Activated CD8-positive, alpha-beta memory T cell treated with anti-CD3 and anti-CD28 coated beads, Interleukin-2, amount 50 U/mL, for 1 hour (primary cell): ENCODE results near the gene NKD2.

Experiments used
- DNase-seq: peaks from one replicate; pipeline ENCODE4 v3.0.0-alpha.2; 2020; ENCODE audit errors: extremely low read depth

The NKD2 gene

DNA sequence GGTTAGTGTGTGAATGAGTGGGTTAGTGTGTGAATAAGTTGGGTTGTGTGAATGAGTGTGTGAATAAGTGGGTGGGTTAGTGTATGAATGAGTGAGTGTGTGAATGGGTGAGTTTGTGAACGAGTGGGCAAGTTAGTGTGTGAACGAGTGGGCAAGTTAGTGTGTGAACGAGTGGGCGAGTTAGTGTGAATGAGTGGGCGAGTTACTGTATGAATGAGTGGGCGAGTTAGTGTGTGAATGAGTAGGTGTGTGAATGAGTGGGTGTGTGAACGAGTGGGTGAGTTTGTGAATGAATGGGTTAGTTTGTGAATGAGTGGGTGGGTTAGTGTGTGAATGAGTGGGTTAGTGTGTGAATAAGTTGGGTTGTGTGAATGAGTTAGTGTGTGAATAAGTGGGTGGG lies 34.7 kb downstream of the NKD2 start:
- no peak for DNase-seq

DNA sequence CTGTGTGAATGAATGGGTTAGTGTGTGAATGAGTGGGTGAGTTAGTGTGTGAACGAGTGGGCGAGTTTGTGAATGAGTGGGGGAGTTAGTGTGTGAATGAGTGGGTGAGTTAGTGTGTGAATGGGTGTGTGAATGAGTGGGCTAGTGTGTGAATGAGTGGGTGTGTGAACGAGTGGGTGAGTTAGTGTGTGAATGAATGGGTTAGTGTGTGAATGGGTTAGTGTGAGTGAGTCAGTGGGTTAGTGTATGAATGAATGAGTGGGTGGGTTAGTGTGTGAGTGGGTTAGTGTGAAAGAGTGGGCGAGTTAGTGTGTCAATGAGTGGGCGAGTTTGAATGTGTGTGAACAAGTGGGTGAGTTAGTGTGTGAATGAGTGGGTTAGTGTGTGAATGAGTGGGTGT lies 35.5 kb downstream of the NKD2 start:
- DNase-seq, result no peak

DNA sequence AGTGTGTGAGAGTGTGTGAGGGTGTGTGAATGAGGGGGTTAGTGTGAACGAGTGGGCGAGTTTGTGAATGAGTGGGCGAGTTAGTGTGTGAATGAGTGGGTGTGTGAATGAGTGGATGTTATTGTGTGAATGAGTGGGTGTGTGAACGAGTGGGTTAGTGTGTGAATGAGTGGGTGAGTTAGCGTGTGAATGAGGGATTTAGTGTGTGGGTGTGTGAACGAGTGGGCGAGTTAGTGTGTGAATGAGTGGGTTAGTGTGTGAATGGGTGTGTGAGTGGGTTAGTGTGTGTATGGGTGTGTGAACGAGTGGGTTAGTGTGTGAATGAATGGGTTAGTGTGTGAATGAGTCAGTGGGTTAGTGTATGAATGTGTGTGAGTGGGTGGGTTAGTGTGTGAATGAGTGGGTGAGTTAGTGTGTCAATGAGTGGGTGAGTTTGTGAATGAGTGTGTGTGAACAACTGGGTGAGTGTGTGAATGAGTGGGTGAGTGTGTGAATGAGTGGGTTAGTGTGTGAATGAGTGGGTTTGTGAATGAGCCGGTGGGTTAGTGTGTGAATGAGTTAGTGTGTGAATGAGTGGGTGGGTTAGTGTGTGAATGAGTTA lies 37.5 kb downstream of the NKD2 start:
- no peak for DNase-seq

DNA sequence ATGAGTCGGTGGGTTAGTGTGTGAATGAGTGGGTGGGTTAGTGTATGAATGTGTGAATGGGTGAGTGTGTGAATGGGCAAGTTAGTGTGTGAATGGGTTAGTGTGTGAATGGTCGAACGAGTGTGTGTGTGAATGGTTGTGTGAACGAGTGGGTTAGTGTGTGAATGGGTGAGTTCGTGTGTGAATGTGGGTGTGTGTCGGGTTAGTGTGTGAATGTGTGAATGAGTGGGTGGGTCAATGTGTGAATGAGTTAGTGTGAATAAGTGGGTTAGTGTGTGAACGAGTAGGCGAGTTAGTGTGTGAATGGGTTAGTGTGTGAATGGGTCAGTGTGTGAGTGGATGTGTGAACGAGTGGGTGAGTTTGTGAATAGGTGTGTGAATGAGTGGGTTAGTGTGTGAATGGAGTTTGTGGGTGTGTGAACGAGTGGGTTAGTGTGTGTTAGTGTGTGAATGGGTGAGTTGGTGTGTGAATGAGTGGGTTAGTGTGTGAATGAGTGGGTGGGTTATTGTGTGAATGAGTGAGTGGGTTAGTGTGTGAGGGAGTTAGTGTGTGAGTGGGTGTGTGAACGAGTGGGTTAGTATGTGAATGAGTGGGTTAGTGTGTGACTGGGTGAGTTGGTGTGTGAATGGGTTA lies 38.8 kb downstream of the NKD2 start:
- no peak for DNase-seq

DNA sequence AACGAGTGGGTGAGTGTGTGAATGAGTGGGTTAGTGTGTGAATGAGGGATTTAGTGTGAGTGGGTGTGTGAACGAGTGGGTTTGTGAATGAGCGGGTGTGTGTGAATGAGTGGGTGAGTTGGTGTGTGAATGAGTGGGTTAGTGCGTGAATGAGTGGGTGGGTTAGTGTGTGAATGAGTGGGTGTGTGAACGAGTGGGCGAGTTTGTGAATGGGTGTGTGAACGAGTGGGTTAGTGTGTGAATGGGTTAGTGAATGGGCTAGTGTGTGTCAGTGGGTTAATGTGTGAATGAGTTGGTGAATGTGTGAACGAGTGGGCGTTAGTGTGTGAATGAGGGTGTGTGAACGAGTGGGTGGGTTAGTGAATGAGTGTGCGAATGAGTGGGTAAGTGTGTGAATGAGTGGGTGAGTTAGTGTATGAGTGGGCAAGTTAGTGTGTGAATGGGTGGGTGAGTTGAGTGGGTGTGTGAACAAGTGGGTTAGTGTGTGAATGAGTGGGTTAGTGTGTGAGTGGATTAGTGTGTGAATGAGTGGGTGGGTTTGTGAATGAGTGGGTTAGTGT lies 39.6 kb downstream of the NKD2 start:
- no peak for DNase-seq

DNA sequence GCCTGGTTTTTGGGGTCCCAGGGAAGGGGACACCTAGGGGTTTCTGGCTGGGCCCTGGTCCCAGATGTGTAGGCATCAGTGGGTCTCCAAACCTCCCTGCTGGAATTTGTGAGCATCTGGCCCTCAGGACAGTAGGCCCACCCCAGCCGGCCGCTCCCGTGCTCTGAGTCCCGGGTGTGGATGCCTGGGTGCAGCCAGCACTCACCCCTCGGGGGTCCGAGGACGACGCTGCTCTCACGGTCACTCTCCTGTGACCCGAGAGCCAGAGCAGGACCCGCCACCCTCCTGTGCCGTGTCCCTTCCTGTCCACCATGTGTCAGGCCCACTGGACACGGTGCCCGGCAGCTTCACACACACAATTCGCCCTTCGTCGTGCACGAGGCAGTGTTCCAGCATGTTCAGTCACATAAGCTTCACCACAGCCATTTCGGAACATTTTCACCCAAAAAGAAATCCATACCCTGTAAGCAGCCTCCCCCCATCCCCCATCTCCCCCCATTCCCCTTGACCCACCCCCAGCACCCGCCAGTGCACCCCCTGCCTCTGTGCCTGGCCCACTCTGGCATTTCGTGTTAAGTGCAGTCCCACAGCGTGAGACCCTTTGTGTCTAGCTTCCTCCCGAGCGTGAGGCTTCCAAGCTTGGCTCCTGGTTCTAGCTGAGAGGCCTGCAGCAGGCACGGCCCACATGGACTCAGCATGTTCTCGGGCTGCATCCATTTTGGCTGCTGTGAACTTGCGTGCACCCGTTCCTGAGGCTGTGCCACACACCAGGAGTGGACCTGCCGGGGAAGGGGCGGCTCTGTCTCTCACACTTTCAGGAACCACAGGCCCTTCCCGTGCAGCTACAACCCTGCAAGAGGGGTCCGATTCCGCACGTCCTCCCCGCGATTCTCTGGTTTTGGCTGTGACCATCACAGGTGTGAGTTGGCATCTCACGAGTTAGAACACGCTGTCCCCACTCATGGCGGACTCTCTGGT lies 40.5 kb downstream of the NKD2 start:
- no peak for DNase-seq

DNA sequence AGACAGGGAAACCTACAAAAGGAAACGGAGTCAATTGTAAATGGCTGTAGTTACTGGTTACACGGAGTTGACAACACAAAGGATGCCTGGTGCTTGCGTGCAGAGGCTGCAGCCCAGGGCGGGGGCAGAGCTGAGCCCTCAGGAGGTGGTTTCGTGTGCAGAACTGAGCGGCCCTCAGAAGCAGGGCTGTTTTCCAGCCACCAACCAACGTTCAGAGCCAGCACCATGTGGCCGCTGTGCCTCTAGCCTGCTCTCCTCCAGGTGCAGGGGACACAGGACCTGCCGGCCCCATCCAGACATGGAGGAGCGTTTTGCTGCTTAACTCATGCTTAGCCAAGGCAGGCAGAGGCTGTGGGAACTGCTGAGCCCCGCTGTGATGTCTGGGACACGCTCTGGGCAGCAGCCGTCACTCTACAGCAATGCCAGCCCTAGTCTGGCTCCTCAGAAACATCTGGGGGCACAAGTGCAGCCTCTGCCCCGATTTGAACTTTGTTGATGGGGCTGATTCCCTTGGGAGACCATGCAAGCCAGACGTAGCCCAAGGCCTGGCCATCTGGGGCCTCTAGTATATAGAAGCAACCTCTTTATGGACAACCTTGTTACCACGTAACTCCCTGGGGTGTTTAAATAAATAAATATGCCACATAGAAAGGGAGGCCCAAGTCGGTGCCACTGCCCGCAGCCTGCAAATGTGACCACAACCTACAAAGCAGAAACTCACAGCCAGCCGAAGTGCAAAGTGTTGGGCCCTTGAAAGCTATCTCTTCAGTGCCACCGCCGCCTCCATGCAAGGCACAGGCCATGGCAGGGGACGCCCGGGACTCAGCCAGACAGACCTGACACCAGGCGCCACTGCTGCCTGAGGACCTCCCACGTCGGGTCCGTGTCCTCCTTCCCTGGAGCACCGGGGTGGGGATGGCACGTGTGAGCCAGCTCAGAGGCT lies 42.1 kb downstream of the NKD2 start:
- DNase-seq, result no peak

DNA sequence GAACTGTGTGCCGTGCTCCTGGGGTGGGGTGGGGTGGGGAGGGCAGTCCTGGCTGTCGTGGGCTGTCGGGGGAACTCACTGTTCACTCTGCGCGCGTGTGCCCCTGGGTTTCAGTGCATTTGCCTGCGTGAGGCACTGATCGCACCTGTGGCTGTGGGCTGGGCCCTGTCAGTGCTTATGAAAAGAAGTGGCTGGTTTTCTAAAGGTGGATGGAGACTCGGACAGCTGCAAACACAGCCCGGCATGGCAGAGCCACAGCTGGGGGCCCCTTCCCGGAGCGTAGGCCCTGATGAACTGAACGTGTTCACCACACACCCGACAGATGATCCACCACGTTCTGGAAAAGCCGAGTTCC lies 42.7 kb downstream of the NKD2 start:
- DNase-seq, result no peak

DNA sequence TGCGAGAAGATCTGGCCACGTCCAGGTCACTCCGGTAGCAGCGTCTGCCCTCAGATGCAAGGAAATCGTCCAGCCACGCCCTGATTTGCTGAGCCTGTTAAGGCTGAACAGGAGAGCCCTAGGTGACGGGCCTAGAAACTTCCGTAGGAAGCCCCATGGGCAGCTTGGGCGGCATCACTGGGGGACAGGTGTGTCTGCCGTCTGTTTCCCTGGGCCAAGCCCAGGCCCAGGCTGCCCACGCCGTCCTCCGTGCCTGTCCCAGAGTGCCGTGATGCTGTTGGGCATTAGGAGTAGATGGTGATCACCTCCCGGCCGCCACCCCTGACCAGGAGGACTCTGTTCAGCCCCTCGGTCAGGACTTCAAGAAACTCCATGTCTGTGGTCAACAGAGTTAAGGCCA lies 43.5 kb downstream of the NKD2 start:
- DNase-seq, result no peak

DNA sequence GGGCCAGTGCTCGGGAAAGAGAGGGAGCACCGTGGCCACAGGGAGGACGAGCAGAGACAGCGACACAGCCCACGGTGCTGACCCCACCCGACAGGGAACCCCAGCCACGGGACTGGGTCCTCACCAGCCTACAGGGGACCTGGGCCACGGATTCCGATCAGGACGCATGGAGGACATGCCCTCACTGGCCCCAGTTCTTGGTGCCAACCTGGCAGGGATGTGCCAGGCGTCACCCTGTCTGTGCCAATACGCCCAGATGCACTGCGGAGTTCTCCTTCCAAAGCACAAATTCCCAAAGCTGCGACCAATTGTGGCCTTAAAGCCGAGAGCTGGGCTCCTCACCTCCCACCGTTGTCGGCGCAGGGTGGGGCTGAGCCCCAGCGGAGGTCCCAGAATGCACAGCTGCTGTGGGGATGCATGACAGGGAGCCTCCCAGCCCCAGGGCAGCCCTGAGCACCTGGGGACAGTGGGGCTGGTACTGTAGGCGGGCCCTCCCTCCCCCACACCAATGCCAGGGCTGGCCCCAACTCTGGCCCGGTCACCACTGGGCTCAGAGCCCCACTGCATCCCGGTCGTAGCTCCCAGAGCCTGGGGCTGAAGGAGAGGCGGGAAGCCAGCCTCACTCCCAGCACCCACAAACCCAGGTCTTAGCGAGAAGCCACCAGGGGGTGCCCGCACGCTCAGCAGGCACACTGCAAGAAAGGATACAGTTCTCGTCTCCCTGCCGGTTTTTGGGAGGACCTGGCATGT lies 44.2 kb downstream of the NKD2 start:
- DNase-seq, result no peak

DNA sequence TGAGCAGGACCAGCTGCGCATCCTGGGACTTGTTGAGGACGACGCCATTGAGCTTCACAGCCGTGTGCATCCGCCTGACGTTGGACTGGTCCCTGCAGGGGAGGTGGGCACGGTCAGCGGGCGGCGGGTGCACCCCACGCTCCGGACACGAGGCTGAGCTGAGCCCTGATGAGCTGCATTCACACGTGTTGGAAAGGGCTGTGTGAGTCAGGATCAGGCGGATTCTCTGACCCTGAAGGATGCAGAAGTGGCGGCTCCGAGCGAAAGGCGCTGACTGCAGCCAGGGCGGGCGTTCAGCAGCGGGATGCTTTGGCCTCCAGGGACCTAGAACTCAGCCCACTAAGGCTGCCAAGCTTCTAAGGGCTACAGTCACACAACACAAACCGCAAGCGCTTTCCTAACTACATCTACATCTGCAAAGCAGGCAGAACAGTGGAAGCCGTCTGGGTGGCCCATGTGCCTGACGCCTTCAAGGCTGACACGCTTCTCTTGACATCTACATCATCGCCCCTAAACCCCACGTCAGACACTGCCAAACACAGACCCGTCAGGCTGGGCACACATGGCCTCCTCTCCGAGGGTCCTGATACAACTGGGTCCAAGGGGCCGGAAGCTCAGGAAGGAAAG lies 44.9 kb downstream of the NKD2 start:
- DNase-seq, result no peak

DNA sequence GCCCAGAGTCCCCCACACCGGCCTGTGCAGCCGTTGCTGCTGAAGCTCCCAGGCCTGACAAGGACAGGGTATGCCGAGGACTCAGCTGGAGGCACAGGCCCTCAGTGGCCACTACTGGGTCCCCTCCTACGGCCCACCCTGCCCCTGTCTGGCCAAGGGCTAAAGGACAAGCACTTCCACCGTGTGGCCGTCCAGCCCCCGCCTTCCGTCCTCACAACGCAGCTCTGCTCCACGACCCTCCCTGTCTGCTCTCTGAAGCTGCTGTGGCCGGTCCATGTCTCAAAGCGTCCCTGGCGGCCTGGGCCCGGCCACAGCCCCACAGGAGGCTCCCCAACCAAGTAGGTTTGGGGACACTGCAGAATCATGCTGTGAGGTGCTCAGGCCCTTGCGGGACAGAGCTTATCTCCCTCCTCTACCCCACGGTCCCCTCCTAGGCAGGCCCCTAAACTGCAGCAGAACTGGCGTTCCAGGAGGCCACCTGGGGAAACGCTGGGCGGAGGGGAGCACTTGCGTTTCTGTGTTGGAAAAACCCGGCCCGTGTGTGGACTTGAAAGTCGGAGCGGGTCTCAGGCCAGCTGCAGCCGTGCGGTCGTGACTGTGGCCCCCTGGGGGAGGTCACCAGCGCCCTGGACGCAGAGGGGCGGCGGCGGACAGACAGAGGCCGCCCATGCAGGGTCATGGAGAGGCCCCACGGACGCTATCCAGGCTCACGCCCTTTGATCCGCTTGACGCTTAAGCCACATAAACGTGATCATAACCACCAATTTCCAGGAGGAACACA lies 45.6 kb downstream of the NKD2 start:
- no peak for DNase-seq

DNA sequence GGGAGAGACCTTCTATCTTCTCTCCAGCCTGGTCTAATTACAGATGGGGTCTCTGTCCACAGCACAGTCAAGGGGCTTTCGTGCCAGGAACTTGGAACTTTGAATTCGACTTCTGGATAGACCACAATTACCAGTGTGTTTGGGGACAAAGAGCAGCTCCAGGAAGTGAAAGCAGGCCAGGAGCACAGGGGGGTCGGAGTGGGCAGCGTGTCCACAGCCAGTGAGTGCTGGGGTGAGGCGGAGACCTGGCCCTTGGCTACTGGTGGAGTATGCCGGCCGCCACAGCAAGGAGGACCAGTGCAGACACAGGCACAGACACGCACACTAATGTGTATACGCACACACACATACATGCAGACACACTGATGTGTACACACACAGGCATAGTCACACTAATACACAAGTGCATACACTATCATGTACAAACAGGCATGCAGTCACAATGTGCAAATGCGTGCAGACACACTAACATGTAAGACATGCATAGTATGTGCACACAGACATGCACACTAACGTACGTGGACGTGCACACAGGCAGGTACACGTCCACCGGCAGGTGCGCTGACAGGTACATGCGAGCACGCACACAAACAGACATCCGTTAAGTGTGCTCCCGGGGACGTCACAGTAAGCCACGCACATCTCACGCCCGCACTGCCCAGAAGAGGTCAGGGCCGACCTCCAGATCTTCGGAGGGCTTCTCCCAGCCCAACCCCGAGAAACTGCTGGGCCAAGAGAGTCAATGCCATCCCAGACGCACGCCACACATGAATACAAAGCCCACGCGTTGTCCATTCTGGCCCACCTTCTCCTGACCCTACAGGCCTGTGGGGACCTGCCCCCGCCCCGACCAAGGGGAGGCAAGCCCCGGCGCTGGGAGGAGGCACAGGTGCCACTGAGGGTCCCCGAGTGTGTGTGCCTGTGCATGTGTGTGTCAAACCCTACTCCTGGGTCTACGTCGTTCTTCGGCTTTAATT lies 46.5 kb downstream of the NKD2 start:
- DNase-seq, result no peak

DNA sequence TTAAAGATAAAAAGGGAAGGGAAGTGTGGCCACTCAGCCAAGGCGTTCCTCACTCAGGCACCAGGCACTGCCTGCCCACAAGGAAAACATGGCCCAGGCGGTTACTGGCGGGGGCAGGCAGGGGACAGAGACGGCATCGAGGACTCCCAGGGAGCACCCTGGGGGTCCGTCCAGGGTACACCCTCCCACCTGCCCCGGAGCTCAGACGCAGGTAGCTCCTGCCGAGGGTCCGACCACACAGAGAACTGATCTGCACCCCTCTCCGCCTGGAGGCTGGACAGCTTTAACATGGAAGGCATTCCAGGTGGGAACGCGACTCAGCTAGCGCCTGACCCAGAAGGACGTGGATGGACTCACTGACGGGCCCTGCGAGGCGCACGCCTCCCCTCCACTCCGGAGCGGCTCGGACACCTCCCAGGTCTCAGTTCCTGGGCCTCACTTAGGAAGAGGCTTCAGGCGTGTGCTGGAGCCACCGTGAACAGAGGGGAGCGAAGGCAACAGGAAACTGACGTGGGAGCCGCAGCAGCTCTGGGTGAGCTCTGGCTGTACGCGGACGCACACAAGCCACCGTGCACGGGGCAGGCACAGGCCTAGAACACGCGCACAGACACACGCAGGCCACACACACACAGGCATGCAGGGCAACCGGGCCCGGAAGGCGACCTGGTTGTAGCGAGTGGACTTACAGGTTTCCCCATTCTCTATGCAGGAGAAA lies 47.5 kb downstream of the NKD2 start:
- DNase-seq, result no peak

DNA sequence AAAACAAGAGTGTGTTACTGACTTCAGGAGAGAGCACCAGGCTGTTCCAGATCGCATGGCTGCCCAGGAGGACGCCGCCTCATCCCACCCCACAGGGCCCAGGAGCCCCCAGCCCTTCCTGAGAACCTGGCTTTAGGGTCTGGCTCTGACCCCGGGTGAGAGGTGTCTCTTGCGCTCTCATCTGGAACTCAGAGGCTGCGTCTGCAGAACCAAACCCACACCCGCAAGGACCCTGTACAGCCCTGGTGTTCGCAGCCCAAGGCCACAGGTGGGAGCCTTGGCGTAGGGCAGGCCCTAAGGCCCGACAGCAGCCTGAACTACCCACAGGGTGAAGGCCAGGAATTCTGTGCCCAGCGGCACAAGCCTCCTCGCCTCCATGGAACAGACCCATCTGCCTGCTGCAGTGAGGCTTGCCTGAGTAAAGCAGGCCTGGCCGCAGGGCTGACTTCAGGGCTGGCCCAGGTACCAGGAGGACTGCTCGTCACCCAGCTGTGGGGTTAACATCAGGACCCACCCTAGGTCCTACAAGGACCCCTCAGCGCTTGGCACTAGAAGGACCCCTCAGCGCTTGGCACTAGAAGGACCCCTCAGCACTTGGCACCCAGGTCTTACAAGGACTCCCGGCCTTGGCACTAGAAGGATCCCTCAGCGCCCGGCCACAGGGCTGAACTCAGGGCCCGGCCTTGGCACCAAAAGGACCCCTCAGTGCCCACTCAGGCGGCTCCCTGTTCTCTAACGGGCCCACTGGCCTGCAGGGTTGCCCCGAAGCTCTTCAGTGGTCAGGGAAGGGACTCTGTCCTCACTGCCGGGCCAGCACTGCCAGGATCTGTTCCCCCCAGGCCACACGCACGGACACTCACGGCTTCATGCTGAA lies 48.2 kb downstream of the NKD2 start:
- DNase-seq, result no peak

DNA sequence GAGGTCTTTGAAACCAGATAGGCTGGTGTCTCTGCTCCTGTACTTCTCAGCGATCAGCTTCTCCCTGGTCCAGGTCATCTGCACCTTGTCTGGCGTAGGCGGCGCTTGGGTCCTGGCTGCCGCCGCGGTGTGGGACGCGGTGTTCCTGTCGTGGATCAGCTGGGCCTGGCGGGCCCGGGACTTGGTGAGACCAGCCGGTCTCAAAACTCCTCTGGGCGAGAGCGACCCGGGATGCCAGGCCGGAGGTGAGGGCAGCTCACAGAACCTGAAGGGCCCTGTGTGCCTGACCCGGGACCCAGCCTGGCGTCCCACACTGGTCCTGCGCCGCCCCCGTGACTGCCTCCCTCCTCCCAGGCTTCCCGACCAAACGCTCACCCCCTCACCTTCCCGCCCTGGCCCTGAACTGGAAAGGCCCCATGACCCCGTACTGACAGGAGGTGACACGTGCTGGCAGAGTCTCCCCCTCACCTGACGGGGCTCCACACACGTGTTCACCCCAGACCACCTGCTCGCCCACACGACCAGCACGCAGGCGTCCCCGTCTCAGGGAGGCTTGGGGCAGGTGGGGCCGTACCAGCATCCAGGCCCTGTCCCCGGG lies 49.0 kb downstream of the NKD2 start:
- DNase-seq, result no peak
